ACC112 (cell line): ENCODE measurements around the gene SLC38A1.
"Not testable (repeated sequence)": the region's sequence is repeated elsewhere in the genome, so short reads cannot be mapped to it uniquely, and the experiment has no call there.

Experiments
- H2AFZ ChIP-seq: fragments of 200-600 bp; sonication (generic); one replicate; pipeline ENCODE4 v1.6.0; 2017; ENCODE audit warnings: antibody characterized with exemption, low read length; ENCODE audit not compliant: unreplicated experiment
- H3K27ac ChIP-seq: fragments of 200-600 bp; sonication (generic); 2 replicates; pipeline ENCODE4 v1.5.1; 2014; ENCODE audit warnings: low read depth, mild to moderate bottlenecking, antibody characterized with exemption, low read length, moderate library complexity
- H3K27me3 ChIP-seq: fragments of 200-600 bp; sonication (generic); 2 replicates; pipeline ENCODE4 v1.6.1; 2014; ENCODE audit warnings: mild to moderate bottlenecking, antibody characterized with exemption, low read length, moderate library complexity, mixed read lengths; ENCODE audit not compliant: insufficient read depth
- H3K36me3 ChIP-seq: fragments of 200-600 bp; sonication (generic); 2 replicates; pipeline ENCODE4 v1.6.1; 2016; ENCODE audit warnings: mild to moderate bottlenecking, antibody characterized with exemption, low read length, moderate library complexity, mixed read lengths; ENCODE audit not compliant: insufficient read depth
- H3K4me1 ChIP-seq: fragments of 200-600 bp; sonication (generic); one replicate; pipeline ENCODE4 v1.6.1; 2016; ENCODE audit warnings: low read length, mixed read lengths; ENCODE audit not compliant: insufficient read depth, unreplicated experiment, control insufficient read depth
- H3K4me3 ChIP-seq: fragments of 200-600 bp; sonication (generic); 2 replicates; pipeline ENCODE4 v1.5.1; 2014; ENCODE audit warnings: mild to moderate bottlenecking, low read depth, low read length
- H3K79me2 ChIP-seq: fragments of 200-600 bp; sonication (generic); one replicate; pipeline ENCODE4 v1.6.0; 2016; ENCODE audit warnings: low read length; ENCODE audit not compliant: control insufficient read depth, unreplicated experiment, insufficient read depth

SLC38A1 gene

DNA sequence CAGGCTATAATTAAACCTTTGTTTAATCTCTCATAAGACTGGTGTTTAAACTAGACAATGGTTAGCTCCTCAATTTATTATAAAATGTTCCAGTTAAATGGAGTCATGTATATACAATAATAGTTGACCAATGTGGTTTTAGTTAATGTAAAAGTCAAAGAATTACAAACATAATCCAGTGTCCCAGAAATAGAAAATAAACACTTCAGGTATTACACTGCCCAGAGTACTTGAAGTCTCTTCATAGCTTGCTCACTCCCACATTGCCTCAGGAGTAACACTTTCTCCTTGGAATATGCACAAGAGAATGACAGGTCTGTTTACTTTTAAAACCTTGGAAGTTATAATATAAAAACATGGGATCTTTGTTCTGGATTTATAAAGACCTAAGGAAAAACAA is 60.5 kb downstream of the SLC38A1 start:
- peaks cover 18% of the 10 kb centered on the region for H3K4me1 ChIP-seq
- H3K36me3 ChIP-seq: peaks cover 34% of the 10 kb centered on the region
- H3K27me3 ChIP-seq: no peaks in the 10 kb centered on the region
- H3K4me3 ChIP-seq: no peak overlapping the region
- H2AFZ ChIP-seq: no peak overlapping the region
- no peak overlapping the region for H3K27ac ChIP-seq
- H3K79me2 ChIP-seq: peaks cover 8% of the 10 kb centered on the region

DNA sequence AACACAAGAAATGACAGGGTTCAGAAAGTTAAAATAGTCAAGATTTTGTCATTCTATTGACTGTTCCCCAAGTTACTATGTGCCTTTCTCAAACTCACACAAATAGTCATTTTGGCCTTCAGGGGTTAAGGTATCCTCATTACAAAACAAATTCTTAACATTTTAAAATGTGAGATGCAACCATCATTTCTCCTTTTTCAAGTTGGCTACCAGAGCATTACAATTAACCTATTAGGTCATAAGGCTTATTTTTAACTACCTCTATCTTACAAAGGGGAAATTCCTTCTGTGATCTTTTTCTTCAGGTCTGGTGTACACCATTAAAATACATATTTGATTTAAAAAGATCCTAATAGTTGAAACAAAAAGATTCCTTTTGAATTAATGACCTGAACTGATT is 61.2 kb downstream of the SLC38A1 start:
- H3K4me3 ChIP-seq: no peak overlapping the region
- H3K27me3 ChIP-seq: no peaks in the 10 kb centered on the region
- H2AFZ ChIP-seq: no peak overlapping the region
- peaks cover 39% of the 10 kb centered on the region for H3K36me3 ChIP-seq
- no peak overlapping the region for H3K27ac ChIP-seq
- peaks cover 18% of the 10 kb centered on the region for H3K4me1 ChIP-seq
- peaks cover 8% of the 10 kb centered on the region for H3K79me2 ChIP-seq

DNA sequence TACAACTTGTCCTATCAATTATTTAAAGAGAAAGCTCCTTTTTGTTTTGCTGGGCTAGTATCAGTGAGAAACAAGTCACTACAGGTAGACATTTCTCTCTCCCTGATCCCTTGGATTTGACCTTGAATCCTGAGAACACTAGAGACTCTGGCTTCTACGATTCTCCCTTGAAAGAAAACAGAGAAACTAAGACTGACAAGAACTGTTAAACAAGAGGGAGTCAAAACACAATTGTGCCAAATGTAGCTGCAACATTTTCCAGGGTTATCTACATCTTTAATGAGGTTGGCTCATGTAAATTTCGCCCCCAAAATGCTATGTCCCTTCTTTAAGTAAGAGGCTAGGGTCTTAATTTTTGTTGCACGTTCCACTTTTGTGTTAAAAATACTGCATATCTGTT is 62.4 kb downstream of the SLC38A1 start:
- Histone ChIP-seq H3K4me1 (peaks cover 18% of the 10 kb centered on the region), H3K36me3 (peaks cover 46% of the 10 kb centered on the region), H3K27me3 (no peaks in the 10 kb centered on the region), H2AFZ (no peak overlapping the region), H3K27ac (no peak overlapping the region), H3K4me3 (no peak overlapping the region), H3K79me2 (peaks cover 8% of the 10 kb centered on the region)

DNA sequence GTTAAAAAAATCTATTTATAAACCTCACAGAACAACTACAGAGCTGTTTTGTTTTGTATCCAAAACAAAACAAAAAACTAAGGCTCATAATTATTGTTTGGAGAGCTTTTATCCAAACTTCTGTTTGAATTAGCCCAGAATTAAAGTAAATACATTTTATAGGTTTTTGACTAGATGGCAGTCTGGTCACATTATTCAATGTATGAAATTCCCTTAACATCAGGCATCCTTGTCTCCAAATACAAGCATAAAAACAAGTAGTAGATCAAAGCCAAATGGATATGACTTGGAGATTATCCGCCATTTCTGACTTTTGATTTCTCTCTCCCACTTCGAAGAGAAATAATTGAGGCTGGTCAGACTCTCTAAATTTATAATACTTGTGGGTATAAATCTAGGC is 63.5 kb downstream of the SLC38A1 start:
- Histone ChIP-seq H3K4me1 (peaks cover 17% of the 10 kb centered on the region), H3K79me2 (peaks cover 5% of the 10 kb centered on the region), H3K27ac (no peak overlapping the region), H3K4me3 (no peak overlapping the region), H3K27me3 (no peaks in the 10 kb centered on the region), H3K36me3 (peaks cover 54% of the 10 kb centered on the region), H2AFZ (no peak overlapping the region)

DNA sequence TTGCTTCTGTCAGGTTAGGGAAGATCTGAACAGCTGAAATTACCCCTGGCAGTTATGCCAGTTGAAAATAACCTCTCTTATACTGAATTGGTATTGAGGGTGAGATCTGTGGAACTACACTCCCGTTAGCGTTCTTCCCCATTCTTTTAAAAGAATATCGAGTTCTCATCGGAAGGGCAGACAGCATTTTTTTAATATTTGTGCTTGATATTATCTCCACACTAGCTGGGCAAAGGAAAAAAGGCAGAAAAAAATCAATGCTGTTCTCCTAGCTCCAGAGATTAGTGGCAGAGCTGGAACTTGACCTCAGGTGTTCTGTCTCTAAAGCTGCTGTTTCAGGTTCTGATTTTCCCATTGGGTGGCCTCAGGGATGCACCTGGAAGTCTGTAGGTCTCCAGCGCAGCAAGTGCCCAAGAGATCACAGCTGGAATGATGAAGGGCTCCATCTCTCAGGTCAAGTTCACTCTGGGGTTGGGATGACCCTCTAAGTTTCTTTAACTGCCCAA is 67.5 kb downstream of the SLC38A1 start:
- peaks cover 77% of the 10 kb centered on the region for H3K36me3 ChIP-seq
- H3K4me3 ChIP-seq: no peak overlapping the region
- no peak overlapping the region for H3K27ac ChIP-seq
- H2AFZ ChIP-seq: no peak overlapping the region
- H3K27me3 ChIP-seq: no peaks in the 10 kb centered on the region
- no peaks in the 10 kb centered on the region for H3K79me2 ChIP-seq
- no peaks in the 10 kb centered on the region for H3K4me1 ChIP-seq

DNA sequence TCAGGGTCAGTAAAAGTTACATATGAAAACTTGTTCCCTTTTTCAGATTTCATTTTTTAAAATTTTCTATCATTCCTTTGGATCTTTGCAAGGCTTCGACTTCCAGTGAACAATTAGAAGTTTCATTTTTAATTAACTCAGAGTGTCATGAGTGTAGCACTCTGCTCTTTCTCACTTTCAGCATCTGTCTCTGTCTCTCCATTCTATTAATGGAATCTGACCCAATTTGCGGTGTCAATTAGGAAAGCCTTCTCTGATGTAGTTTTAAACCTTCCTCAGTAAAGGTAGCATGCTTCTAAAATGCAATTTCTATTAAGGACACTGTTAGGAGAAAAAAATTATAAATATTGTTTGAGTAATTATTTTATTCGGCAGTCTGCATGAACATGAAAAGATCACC is 68.3 kb downstream of the SLC38A1 start:
- H3K4me3 ChIP-seq: no peak overlapping the region
- H3K27ac ChIP-seq: no peak overlapping the region
- H3K36me3 ChIP-seq: peaks cover 81% of the 10 kb centered on the region
- H3K79me2 ChIP-seq: no peaks in the 10 kb centered on the region
- no peaks in the 10 kb centered on the region for H3K4me1 ChIP-seq
- no peaks in the 10 kb centered on the region for H3K27me3 ChIP-seq
- no peak overlapping the region for H2AFZ ChIP-seq

DNA sequence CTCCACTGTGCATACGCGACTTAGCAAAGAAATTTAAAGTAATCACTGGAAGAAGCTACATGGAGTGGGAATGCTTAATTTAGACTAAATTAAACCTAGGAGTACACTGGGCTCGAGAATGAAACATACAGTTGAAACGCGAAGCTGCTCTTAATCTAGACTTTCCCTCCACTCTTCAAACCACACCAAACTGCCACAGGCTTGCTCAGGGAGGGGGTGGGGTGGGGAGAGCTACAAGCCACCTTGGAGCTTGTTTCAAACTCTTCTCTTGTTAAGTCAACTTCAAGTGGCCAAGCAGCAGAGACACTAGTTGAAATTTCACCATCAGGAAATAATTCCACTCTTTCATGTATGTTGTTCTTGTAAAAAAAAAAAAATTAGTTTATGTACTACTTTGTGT is 69.9 kb downstream of the SLC38A1 start:
- Histone ChIP-seq H3K36me3 (peaks cover 83% of the 10 kb centered on the region), H3K4me1 (no peaks in the 10 kb centered on the region), H3K27ac (no peak overlapping the region), H3K79me2 (no peaks in the 10 kb centered on the region), H2AFZ (no peak overlapping the region), H3K27me3 (no peaks in the 10 kb centered on the region), H3K4me3 (no peak overlapping the region)

DNA sequence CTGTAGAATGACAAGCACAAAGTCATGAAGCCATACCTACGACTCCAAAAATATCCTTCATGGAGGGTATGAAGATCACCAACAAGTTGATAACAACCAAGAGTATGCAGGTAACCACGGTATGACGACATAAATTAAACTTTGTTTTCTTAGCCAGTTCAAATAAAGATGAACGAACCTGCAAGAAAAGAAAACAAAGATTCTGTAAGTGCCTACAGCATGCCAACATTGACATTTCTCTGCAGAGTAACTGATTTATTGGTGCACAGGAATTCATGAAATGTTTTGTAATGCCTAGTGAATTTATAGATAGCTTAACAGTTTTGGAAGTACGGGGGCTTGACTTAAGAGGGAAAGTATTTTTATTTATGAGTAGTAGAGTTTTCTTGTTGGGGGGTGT is 71.0 kb downstream of the SLC38A1 start:
- Histone ChIP-seq H3K4me1 (no peaks in the 10 kb centered on the region), H3K4me3 (no peak overlapping the region), H3K36me3 (peaks cover 73% of the 10 kb centered on the region), H3K27me3 (no peaks in the 10 kb centered on the region), H3K27ac (no peak overlapping the region), H2AFZ (no peak overlapping the region), H3K79me2 (no peaks in the 10 kb centered on the region)

DNA sequence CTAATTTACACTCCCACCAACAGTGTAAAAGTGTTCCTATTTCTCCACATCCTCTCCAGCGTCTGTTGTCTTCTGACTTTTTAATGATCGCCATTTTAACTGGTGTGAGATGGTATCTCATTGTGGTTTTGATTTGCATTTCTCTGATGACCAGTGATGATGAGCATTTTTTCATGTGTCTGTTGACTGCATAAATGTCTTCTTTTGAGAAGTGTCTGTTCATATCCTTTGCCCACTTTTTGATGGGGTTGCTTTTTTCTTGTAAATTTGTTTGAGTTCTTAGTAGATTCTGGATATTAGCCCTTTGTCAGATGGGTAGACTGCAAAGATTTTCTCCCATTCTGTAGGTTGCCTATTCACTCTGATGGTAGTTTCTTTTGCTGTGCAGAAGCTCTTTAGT is 78.3 kb downstream of the SLC38A1 start:
- peaks cover 12% of the 10 kb centered on the region for H3K4me1 ChIP-seq
- not testable (repeated sequence) for H3K27me3 ChIP-seq, H2AFZ ChIP-seq, H3K79me2 ChIP-seq, H3K4me3 ChIP-seq, H3K27ac ChIP-seq
- peaks cover 18% of the 10 kb centered on the region for H3K36me3 ChIP-seq

DNA sequence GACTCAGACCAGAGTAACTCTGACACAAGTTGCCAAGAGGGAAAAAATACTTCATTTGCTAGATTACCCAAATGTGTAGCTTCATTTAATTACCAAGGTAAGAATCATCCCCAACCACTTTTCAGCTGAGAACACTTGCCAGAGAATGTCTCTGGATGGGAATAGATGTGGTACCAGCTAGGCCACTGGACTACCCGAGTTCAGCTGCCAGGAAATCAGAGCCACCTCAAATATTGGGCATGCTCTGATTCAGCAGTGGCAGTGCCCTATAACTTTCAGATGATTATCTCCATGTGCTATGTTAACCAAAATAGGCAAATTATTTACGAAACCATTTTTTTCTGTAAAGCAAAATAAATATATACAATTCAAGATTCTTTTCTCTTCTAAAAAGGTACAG is 80.7 kb downstream of the SLC38A1 start:
- no peaks in the 10 kb centered on the region for H3K27me3 ChIP-seq
- no peak overlapping the region for H2AFZ ChIP-seq
- peaks cover 12% of the 10 kb centered on the region for H3K4me1 ChIP-seq
- H3K4me3 ChIP-seq: no peak overlapping the region
- 0 out of 2 replicates have a peak, but pooled peaks cover 5% of the 10 kb centered on the region for H3K36me3 ChIP-seq
- H3K79me2 ChIP-seq: no peaks in the 10 kb centered on the region
- no peak overlapping the region for H3K27ac ChIP-seq

DNA sequence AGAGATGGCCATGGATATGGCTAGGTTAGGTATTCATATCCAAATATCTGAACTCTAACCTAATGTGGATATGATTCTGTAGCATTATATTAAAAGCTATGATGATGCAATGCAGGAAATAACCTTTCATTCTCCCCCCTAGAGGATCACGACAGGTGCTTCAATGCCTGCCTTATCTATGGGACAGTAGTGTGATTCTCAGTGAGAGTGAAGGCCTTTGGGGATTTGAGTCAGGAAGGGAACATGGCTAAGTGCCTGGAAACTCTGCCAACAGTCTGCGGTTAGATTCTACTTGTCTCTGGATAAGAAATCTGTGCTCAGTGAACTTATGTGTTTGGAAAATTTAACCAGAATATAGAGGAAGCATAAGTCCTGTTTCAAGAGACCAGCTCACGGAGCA is 81.8 kb downstream of the SLC38A1 start:
- no peak overlapping the region for H3K27ac ChIP-seq
- 0 out of 2 replicates have a peak, but pooled peaks cover 5% of the 10 kb centered on the region for H3K36me3 ChIP-seq
- H3K4me3 ChIP-seq: no peak overlapping the region

More for the DNA sequence above, 81.8 kb downstream of the SLC38A1 start:
- no peaks in the 10 kb centered on the region for H3K27me3 ChIP-seq
- no peaks in the 10 kb centered on the region for H3K79me2 ChIP-seq
- H2AFZ ChIP-seq: no peak overlapping the region
- H3K4me1 ChIP-seq: peaks cover 12% of the 10 kb centered on the region
